HG03571 (cell line): Measurements from ENCODE around the gene MRPL1.

ENCODE experiments used
- ATAC-seq: cut with Tn5 transposase; IDR thresholded peaks from one replicate; pipeline ENCODE4 v1.9.1; 2021; ENCODE audit not compliant: unreplicated experiment

Gene MRPL1

DNA sequence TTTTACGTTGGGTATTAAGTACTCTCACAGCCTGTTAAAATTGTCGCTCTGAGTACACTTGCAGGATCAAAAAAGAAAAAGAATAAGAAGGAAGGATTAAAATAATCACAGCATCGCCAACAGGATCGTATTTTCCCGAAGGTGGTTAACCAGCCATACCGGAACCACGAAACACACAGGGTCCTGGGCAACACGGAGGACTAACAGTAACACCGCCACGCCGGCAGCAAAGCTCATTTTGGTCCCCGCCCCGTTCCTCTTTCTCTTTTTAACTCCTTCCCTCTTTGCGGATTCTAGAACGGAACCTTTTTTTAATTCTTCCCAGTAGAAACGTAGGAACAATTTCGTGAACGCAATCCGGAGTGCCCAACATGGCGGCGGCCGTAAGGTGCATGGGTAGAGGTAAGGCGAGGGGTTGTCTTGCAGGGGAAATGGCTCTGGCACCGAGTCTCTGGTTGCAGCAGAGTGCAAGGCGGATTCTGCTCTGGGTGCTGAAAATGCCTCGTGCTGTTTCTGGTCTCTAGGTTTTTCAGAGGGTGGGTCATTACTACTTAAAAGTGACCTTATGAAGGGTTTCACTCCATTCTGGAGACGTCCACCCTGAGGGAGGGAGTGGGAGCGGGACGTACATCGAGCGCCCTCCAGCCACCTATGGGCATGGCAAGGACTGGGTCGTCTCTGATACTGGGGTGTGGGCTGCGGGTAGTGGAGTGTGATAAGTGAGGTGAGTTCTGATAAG lies at the start of gene MRPL1:
TSS of gene MRPL1 (plus strand) at position 353 of the 739 bp plus-strand sequence. CDS start at position 372, 19 bp downstream.
- ATAC-seq: peak; percentile 86

DNA sequence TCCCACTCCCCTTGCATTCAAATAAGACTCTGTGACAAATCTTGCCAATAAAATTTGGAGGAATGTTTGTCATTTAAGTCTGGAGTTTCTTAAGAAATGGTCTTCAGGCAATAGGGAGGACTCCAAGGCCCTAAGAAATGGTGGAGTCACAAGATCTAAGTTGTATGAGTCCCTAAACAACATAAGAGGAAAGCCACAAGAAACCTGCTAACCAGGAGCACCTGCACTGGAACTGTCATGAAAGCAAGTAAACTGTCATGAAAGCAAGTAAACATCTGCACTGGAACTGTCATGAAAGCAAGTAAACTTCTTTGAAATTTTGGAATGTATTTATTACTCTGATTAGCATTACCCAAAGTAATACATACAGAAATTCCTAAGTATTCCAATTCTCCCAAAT lies 47.0 kb upstream of the MRPL1 start:
- no peak for ATAC-seq

DNA sequence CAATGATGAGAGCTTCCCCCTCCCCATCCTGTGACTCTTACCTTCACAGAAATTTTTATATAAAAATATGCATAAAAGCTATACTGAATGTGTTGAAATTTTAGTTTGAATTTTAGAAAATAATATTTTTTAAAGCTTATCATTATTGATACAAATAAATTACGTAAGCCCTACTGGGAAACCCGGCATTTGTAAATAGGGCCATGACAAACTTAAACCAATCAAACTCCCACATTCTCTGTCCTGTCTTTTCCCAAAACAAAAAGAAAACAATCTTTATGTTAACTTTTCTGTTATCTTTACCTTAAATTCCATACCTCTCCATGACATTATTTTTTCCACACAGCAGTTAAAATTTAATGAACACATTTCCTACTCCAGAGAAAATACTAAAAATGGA lies 46.1 kb upstream of the MRPL1 start:
- ATAC-seq: no peak

DNA sequence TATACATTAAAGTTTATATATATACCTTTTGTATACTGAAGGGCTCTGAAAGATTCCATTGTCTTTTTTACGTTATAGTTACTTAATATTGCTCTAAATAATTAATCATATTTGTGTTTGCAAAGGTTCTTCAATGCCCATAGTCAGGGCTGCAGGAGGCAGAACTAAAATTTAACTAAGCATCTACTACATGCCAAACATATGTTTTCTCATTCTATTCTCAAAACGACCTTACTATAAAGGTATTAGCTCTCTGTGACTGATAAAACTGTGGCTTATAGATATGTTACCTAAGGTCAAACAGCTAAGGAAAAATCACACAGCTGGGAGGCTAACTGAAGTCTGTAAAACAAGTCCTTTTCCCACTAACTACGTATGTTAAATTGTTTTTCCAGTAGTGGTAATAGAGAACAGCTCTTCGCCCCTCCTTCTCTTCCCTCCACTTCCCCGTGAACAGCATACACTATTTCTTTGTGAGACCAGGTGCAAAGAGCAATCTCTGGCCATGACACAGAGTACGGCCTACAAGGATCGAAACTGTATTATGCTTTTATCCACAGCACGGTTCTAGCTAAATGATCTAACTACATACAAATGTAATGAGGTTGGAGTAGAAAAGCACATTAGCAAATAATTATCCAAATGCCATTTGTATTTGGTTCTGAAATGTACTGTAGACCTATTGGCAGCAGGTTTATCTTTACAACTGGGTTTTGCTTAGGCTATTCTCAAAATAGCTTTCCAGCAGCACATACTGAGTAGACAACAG lies 45.1 kb upstream of the MRPL1 start:
- ATAC-seq: no peak

DNA sequence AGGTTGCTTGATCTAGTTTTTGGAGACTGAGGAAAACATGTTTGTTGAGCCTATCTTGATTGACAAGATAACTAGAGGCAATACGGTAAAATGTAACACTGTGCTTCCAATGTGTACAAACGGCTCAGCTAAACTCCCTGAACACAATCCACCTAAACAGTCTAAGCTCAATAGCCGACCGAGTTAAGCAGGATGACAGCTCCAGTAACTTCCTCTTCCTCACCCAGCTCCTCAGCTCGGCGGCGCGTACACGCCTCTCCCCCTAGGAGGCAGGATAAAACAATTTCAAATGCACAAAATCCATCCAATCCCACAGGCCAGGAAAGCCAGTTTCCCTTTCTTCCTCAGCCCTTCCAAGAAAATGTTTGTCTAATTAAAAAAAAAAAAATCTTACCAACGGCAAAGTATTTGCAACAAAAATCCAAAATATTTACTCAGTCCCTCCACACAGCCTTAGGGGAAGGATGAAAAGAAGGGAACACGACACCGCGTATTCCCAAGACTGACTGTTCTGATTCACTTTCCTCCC lies 44.5 kb upstream of the MRPL1 start:
- peak; percentile 22 for ATAC-seq

DNA sequence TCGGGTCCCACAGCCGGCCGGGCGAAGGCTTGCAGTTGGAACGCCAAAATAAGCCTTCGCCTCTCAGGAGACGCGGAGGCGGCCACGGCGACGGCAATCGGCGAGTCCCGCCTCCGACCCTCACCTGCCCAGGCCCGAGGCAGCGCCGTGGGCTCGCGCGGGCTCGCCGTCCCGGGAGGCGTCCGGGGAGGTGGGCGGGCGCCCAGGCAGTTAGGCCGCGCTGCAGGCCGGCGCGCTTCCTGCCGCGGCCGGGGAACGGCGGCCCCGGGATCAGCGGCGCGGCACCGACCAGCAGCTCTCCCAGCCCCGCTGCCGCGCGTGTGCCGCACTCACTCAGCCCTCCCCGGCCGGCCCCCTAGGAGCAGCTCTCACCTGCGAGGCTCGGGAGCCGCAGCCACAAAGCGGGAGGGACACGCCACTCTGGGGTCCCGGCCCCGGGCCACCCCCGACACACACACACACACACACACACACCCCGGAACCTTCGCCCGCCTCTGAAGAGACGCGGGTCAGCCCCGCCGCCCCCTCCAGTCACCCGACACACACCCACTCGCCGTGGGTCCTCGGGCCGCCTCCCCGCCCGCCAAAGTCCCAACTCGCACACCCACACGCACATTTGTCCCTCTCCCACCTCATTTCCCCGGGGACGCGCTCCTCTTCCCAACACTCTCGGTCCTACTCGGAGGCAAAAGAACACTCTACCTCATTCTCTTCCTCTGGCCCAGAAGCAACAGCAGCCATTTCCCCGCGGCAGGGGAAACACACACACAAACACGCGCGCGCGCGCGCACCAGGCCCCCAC lies 43.8 kb upstream of the MRPL1 start, which contains the start of gene CNOT6L:
TSS of gene CNOT6L (minus strand) at position 767 of the 802 bp plus-strand sequence. CDS start at position 707, 60 bp downstream.
- ATAC-seq: peak; percentile 37

DNA sequence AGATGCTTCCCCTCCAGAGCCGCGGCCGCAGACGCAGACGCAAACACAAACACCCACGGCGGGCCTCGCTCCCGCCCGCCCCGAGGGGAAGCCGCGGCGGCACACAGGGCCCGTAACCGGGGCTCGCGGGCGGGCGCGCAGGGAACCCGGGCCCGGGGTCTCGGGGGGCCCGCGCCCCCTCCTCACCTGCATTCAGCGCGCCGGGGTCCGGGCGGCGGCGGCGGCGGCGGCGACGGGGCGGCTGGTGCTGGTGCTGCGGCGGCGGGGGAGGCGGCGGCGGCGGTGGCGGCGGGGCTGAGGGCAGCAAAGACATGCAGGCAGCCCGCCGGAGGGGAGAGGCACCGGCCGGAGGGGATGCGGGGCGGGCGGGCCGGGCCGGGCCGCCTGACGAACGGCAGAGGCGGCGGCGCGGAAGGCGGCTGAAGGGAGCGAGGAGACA lies 43.2 kb upstream of the MRPL1 start:
- ATAC-seq: peak; percentile 11

DNA sequence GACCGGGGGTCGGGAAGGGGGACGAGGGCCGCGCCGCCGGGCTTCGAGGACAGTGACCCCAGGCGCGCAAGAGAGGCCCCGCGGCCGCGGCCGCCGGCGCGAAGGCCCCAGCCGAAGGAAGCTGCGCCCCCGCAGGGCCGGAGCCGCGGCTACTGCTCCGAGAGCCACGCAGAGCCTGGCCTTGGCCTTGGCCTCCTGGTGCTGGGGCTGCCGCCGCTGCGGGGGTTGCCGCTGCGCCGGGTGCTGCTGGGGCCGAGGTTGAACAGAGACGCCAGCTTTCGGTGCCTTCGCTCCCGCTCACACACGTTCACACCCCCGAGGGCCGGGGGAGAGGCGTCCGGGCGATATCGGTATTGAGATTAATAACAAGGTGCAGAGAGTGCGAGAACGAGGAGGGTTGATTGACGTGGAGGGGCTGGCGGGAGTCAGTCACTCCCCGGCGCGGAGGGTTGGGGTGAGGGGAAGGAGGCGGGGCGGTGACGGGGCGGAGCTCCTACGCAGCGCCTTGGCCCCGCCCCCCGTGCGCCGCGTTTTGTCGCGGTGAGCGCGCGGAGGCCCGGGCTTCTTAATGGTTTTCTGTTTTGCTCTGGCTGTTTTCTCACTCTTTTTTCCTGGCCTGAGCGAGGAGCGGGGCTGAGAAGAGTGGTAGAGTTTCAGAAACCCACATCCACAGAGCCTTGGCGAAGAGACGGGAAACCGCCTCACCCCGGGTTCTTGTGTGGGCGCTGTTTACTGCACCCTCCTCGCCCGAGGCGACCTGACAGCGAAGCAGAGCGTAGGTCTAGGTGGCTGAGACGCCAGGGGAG lies 42.6 kb upstream of the MRPL1 start:
- ATAC-seq: peak; percentile 72

DNA sequence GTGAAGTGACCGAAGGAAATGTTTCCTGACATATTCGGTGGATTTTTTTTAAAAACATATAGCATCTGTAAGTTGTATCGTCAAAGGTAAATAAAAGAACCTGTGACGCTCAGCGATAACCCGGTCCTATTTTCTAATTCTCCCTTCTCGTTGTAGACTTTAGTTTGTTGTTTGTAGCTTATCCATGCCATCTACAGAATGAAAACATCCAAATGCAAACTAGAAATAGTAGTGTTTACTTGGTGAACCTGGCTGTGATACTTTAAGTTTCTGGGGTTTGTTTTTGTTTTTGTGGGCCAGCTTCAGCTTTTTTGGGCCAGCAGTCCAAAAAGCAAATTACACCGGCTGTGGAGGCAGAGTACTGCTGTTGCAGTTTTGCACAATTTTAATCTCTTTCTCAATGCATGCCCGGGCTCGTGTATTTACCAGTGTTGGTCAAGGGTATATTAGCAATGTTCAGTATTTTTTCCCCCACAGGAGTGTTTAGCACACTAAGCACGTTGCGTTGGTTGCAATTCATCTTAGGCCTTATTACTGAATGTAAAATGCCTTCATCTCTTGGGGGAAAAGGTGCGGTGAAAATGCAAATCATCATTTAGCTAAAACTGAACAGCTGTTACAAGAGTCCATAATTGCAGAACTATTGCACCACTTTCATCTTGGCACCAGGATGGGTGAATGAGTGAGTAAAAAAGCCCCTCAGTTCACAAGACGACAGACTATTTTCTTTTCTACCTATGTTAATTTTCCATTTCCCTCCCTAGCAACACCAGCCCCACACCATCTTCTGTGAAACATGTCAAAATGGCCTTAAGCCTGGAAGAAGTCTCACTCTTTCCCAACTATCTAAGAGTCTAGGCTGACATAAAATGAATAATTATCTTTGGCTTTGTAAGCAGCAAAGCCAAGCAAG lies 41.7 kb upstream of the MRPL1 start:
- no peak for ATAC-seq

DNA sequence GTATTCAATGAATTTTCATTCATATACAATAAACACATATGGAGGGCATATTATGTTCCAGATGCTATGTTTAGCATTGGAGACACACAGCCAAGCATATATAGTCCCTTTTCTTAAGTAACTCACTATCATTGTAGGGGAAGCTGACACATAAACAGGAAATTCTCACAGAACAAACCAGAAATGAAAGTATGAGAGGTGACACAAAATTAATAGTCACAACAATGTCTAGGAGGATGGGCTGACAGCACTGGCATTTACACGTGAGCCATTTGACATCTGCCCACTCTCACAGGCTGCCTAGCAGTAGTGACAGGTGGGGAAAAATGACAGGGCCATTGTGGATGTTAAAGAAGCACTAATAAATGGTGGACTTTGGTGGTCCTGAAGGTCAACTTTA lies 40.9 kb upstream of the MRPL1 start:
- ATAC-seq: no peak

DNA sequence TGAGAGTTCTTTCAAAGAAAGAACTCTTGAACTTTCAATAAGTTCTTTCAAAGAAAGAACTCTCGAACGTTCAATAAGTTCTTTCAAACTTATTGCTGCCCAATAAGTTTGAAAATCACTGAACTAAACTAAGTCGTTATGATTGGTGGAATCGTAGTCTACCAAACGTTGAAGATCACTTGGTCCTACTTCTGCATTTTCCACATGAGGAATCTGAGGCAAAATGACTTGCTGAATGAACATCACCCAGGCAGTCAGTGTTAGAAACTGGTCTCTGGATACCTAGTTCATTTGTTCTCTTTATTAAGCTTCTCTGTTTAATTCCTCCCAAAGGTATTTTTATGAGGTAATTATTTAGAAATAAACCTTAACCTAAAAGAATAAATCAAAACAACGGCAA lies 36.4 kb upstream of the MRPL1 start:
- ATAC-seq: no peak

DNA sequence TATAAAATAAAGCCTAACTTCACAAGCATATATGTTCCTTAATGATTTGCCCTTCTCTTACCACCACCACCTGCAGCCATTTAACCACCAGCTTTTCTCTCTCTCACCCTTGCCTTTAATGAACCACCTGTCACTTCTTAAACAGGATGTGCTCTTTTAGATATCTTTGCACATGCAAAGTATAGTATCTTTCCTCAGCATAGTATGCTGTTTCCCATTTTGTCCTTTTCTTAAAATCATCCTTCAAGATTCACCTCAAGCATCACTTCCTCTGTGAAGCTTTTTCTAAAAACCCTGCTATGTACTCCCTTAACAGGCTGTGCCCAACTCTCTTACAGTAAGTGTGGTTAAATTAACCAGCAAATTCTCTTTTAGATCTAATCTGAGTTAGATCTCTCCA lies 35.3 kb upstream of the MRPL1 start:
- ATAC-seq: no peak

DNA sequence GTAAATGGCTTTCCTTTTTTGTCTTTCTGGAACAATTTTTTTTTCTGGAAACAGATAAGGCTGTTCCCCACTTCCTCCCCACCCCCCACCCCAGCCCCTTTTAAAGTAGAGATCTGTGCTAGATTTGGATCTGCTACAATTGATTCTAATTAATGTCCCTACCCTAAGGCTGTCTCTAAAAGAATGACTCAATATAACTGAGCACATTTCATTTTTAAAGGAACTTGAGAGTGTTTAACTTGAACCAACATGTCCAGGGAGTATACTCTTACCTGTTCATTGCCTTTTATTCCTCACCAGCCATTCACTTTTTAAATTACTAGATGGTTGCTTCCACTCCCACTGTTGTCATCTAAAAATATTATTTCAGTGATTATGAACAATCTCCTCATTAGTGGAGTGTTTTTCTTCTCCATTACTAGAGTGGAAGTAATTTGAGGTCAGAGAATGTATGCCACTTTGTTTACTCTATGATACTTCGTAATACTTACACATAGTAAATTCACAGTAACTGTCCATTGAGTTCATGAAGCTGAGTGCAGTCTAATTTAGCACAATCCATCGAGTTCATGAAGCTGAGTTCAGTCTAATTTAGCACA lies 29.4 kb upstream of the MRPL1 start:
- no peak for ATAC-seq

DNA sequence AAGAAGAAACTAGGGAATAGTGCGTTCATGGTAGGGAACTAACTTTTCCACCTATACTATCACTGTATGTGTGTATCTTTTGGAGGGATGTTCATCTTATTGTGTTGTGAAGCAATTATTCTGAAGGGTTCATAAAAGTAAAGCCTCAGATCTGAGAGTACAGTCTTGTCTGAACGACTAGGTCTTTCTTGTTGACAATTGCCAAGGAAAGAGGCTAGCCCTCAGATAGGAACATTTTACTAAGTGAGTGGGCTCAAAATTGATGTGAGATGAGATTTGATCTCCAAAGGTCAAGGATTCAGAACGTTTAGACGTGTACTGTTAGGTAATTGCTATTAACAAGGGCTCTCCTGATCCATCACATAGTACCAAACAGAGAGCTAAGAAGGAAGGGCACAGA lies 28.2 kb upstream of the MRPL1 start:
- ATAC-seq: no peak

DNA sequence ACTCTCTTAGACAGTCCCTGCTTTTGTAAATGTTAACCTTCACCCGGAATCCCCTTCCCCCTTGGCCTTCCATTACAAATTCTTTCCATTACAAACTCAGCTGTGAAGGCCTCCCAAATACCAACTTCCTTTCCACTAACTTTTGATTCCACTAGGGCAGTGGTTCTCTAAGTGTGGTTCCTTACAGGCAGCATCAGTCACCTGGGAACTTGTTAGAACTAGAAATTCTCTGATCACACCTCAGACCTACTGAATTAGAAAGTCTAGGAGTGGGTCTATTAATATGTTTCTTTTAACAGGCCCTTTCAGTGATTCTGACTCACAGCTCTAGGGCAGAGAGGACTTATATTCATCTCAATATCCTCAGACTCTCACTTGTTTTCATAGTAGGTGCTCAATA lies 19.0 kb upstream of the MRPL1 start:
- no peak for ATAC-seq

DNA sequence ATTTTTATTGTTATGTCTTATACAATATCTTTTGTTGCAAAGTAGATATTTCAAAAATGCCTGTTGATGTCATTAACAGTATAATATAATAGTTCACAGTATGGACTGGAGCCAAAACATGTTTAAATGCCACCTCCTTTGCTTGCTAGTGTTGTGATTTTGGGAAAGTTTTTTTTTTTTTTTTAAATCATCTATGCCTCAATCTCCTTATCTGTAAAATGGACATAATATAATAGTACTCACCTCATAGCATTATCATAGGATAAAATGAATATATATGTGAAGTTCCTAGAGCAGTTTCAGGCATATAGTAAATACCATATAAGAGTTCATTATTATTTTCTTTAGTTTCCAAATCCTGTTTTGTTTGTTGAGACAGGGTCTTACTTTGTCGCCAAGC lies 18.3 kb upstream of the MRPL1 start:
- ATAC-seq: no peak

DNA sequence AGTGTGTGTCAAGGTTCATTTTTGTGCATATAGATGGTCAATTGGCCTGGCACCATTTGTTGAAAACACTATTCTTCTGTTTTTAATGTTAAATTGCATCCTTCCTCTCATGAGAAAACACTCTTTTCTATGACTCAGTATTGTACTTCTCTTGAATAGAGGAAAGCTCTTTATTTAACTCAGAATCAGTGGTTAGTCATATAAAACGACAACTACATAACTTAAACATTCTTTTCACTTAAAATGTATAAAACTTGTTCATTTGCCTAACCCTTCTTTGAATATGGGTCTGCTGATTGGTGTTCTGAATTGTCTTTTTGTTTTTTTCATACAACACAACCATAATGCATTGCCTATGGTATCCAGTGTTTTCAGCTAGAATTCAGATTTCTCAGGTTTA lies 17.2 kb upstream of the MRPL1 start:
- no peak for ATAC-seq

DNA sequence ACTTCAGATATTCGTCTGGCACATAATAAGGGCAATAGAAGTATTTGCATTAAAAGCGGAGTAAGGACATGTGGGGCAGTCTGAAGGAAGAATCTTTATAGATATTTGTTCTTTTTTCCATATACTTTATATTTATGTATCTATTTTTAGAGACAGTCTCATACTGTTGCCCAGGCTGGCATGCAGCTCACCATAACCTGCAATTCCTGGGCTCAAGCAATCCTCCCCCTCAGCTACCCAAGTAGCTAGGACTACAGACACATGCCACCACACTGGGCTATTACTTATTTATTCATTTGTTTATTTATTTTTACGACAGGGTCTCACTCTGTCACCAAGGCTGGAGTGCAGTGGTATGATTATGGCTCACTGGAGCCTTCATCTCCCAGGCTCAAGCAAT lies 16.7 kb upstream of the MRPL1 start:
- ATAC-seq: no peak

DNA sequence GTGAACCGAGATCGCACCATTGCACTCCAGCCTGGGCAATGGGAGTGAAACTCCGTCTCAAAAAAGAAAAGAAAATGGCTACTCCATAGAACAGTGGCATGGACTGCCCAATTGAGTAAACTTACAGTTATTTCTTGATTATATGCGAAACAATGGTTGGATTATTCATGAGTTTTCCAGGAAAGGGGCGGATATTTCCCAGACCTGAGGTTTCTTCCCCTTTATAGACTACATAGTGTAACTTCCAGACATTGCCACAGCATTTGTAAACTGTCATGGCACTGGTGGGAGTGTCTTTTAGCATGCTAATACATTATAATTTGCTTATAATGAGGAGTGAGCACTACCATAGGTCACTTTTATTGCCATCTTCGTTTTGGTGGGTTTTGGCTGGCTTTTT lies 14.1 kb upstream of the MRPL1 start:
- ATAC-seq: no peak
